GM23248 (cell line): ENCODE results near the gene KCTD1.

ENCODE experiments used
- EZH2 ChIP-seq: fragments of 200-600 bp; sonication (generic); IDR thresholded peaks from 2 replicates; pipeline ENCODE4 v1.6.1; 2018; ENCODE audit warnings: antibody characterized with exemption, mild to moderate bottlenecking; ENCODE audit not compliant: insufficient read depth, poor library complexity, severe bottlenecking
- EZH2phosphoT487 ChIP-seq: fragments of 200-600 bp; sonication (generic); IDR thresholded peaks from 2 replicates; pipeline ENCODE4 v1.6.1; 2018; ENCODE audit warnings: antibody characterized with exemption, moderate library complexity, mild to moderate bottlenecking, low read depth; ENCODE audit not compliant: insufficient read depth

DNA sequence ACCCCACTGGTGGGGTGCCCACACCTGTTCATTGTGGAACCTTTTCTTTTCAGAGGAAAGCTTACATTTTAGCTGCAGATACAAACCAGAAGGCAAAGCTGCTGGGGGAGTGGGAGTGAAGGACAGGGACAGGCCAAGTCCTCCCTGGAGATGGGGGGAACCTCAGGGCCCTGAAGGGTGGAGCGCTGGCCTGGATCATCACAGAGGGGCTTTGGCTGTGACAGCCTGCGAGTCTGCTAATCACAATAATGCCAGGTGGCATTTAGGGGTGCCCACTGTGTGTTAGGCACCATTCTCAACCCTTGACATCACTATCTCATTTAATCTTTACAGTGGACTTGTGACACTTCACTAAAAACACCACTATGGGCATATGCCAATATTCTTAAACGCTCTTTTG, 27.4 kb downstream of the KCTD1 start:
- TF ChIP-seq EZH2, result no peak
- no peak for TF ChIP-seq EZH2phosphoT487
